Fibroblast of lung (primary cell): ENCODE data around the gene TJP2. TPM values are rescaled to one million over a fixed set of nuclear protein-coding genes. Genes with fewer than 3 reads are reported as not detected.

Source experiments
- DNase-seq, 2 donors: peaks; one replicate each; pipeline versions ENCODE4 v3.0.0 to v3.0.0-alpha.2; 2010; ENCODE audit warnings: low read depth in 2 of 2
- H2AFZ ChIP-seq: 2 replicates; pipeline ENCODE4 v1.5.1; 2012; ENCODE audit warnings: low read length, control low read depth, inconsistent platforms
- H3K27ac ChIP-seq: 2 replicates; pipeline ENCODE4 v1.5.1; 2011; ENCODE audit warnings: low read length, control low read depth; ENCODE audit not compliant: insufficient read depth
- H3K27me3 ChIP-seq: 2 replicates; pipeline ENCODE4 v1.5.1; 2011; ENCODE audit warnings: mild to moderate bottlenecking, low read length; ENCODE audit not compliant: control insufficient read depth, insufficient read depth
- H3K36me3 ChIP-seq: 2 replicates; pipeline ENCODE4 v1.5.1; 2011; ENCODE audit warnings: low read length; ENCODE audit not compliant: control insufficient read depth, insufficient read depth
- H3K4me1 ChIP-seq: 2 replicates; pipeline ENCODE4 v1.5.1; 2011; ENCODE audit warnings: low read length; ENCODE audit not compliant: control insufficient read depth, insufficient read depth; ENCODE audit errors: extremely low read depth
- H3K4me2 ChIP-seq: 2 replicates; pipeline ENCODE4 v1.5.1; 2011; ENCODE audit warnings: low read length, control low read depth; ENCODE audit not compliant: insufficient read depth; ENCODE audit errors: extremely low read depth
- H3K4me3 ChIP-seq, 4 experiments: fragments of 200-600 bp in 1 of 4; sonication (generic) in 1 of 4; replicated peaks in 1 of 4; 2 replicates each; pipeline ENCODE4 v1.5.1; 2011 to 2016; ENCODE audit warnings: low read length in 4 of 4, low read depth in 3 of 4, mild to moderate bottlenecking in 3 of 4, control low read depth in 2 of 4, inconsistent platforms in 1 of 4, mixed read lengths in 1 of 4; ENCODE audit not compliant: insufficient read depth in 1 of 4; ENCODE audit errors: control extremely low read depth in 1 of 4
- H3K79me2 ChIP-seq: 2 replicates; pipeline ENCODE4 v1.5.1; 2012; ENCODE audit warnings: mild to moderate bottlenecking, low read length, inconsistent platforms; ENCODE audit not compliant: control insufficient read depth, insufficient read depth
- H3K9ac ChIP-seq: 2 replicates; pipeline ENCODE4 v1.5.1; 2011; ENCODE audit warnings: mild to moderate bottlenecking, low read length, control low read depth; ENCODE audit not compliant: insufficient read depth
- H3K9me3 ChIP-seq: 2 replicates; pipeline ENCODE4 v1.5.1; 2012; ENCODE audit warnings: low read depth, low read length; ENCODE audit not compliant: control insufficient read depth, insufficient read depth
- H4K20me1 ChIP-seq: 2 replicates; pipeline ENCODE4 v1.5.1; 2011; ENCODE audit warnings: low read length; ENCODE audit not compliant: control insufficient read depth, insufficient read depth; ENCODE audit errors: extremely low read depth
- CTCF ChIP-seq, 2 donors: IDR thresholded peaks in 1 of 2; conservative IDR thresholded peaks in 1 of 2; 1 replicate in 1 of 2; 2 replicates in 1 of 2; pipeline ENCODE4 v1.5.1; 2011 to 2012; ENCODE audit warnings: low read length in 2 of 2, control low read depth in 1 of 2, inconsistent platforms in 1 of 2, low read depth in 1 of 2, mild to moderate bottlenecking in 1 of 2
- EZH2 ChIP-seq: IDR thresholded peaks from 2 replicates; pipeline ENCODE4 v1.5.1; 2012; ENCODE audit warnings: low read length, control low read depth, mild to moderate bottlenecking; ENCODE audit errors: missing control alignments
- polyA plus RNA-seq, 2 donors: library from polyadenylated mRNA; depleted of rRNA in 1 of 2; stranded (reverse) in 1 of 2; unstranded in 1 of 2; fragments of >200 nt; gene quantifications; 2 replicates each; pipeline ENCODE4 v1.2.1, GENCODE V29; 2011 to 2012; ENCODE audit warnings: missing spikeins in 1 of 2
- total RNA-seq: library from RNA; depleted of rRNA; stranded (reverse); fragments of >200 nt; gene quantifications from 2 replicates; pipeline ENCODE4 v1.2.1, GENCODE V29; 2014

Gene TJP2
- total and polyA plus RNA-seq, 2 donors (not counting 1 experiment from before 2014, with no cell fraction given): 25.9 to 36.5 TPM

GRCh38 chr9:69192214-69192613 is 18.1 kb downstream of the TJP2 start:
- H3K9me3 ChIP-seq: no peaks in the 10 kb centered on the region
- H3K27ac ChIP-seq: no peak overlapping the region
- no peak for DNase-seq
- no peak overlapping the region for H2AFZ ChIP-seq
- H3K4me2 ChIP-seq: no peak overlapping the region
- no peak overlapping the region for H3K9ac ChIP-seq
- peaks cover 48% of the 10 kb centered on the region for H3K79me2 ChIP-seq
- H3K36me3 ChIP-seq: no peaks in the 10 kb centered on the region
- H3K4me1 ChIP-seq: peaks cover 5% of the 10 kb centered on the region
- H3K27me3 ChIP-seq: no peaks in the 10 kb centered on the region
- TF ChIP-seq CTCF (conservative IDR thresholded peaks at IDR 0.05 in 1 of 2, IDR thresholded peaks at IDR 0.05 in 1 of 2; ENCODE audit: low read depth in 1 of 2, low read length in 2 of 2) (no peak), EZH2 (no peak)
- H3K4me3 ChIP-seq: no peak overlapping the region
- no peaks in the 10 kb centered on the region for H4K20me1 ChIP-seq

GRCh38 chr9:69193685-69194032 is 19.6 kb downstream of the TJP2 start:
- Histone ChIP-seq H3K9ac (no peak overlapping the region), H3K4me2 (no peak overlapping the region), H3K4me3 (no peak overlapping the region), H2AFZ (no peak overlapping the region), H3K27ac (no peak overlapping the region), H3K79me2 (peaks cover 41% of the 10 kb centered on the region), H3K27me3 (no peaks in the 10 kb centered on the region), H3K9me3 (no peaks in the 10 kb centered on the region), H4K20me1 (no peaks in the 10 kb centered on the region), H3K4me1 (no peaks in the 10 kb centered on the region), H3K36me3 (no peaks in the 10 kb centered on the region)
- DNase-seq: no peak
- TF ChIP-seq EZH2: no peak
- TF ChIP-seq CTCF (conservative IDR thresholded peaks at IDR 0.05 in 1 of 2, IDR thresholded peaks at IDR 0.05 in 1 of 2; ENCODE audit: low read depth in 1 of 2, low read length in 2 of 2): peak in 1 of 2 donors; percentile 18

GRCh38 chr9:69194702-69195418 is 20.8 kb downstream of the TJP2 start:
- no peak overlapping the region for H2AFZ ChIP-seq
- H3K4me1 ChIP-seq: peaks cover 3% of the 10 kb centered on the region
- no peaks in the 10 kb centered on the region for H3K36me3 ChIP-seq
- no peak overlapping the region for H3K4me2 ChIP-seq
- no peak overlapping the region for H3K4me3 ChIP-seq
- no peaks in the 10 kb centered on the region for H4K20me1 ChIP-seq
- H3K9me3 ChIP-seq: no peaks in the 10 kb centered on the region
- no peaks in the 10 kb centered on the region for H3K27me3 ChIP-seq
- no peak overlapping the region for H3K9ac ChIP-seq
- H3K27ac ChIP-seq: no peak overlapping the region
- TF ChIP-seq EZH2 (no peak), CTCF (conservative IDR thresholded peaks at IDR 0.05 in 1 of 2, IDR thresholded peaks at IDR 0.05 in 1 of 2; ENCODE audit: low read depth in 1 of 2, low read length in 2 of 2) (no peak)
- DNase-seq: no peak
- peaks cover 39% of the 10 kb centered on the region for H3K79me2 ChIP-seq
